HG02870 (cell line): ENCODE data around the gene NFYC.
A peak's percentile ranks its signal among the peaks of the same experiment; 100 is the strongest.

Experiments used
- ATAC-seq: cut with Tn5 transposase; IDR thresholded peaks from one replicate; pipeline ENCODE4 v1.9.1; 2021; ENCODE audit warnings: mild to moderate bottlenecking, moderate library complexity; ENCODE audit not compliant: unreplicated experiment

NFYC gene

DNA sequence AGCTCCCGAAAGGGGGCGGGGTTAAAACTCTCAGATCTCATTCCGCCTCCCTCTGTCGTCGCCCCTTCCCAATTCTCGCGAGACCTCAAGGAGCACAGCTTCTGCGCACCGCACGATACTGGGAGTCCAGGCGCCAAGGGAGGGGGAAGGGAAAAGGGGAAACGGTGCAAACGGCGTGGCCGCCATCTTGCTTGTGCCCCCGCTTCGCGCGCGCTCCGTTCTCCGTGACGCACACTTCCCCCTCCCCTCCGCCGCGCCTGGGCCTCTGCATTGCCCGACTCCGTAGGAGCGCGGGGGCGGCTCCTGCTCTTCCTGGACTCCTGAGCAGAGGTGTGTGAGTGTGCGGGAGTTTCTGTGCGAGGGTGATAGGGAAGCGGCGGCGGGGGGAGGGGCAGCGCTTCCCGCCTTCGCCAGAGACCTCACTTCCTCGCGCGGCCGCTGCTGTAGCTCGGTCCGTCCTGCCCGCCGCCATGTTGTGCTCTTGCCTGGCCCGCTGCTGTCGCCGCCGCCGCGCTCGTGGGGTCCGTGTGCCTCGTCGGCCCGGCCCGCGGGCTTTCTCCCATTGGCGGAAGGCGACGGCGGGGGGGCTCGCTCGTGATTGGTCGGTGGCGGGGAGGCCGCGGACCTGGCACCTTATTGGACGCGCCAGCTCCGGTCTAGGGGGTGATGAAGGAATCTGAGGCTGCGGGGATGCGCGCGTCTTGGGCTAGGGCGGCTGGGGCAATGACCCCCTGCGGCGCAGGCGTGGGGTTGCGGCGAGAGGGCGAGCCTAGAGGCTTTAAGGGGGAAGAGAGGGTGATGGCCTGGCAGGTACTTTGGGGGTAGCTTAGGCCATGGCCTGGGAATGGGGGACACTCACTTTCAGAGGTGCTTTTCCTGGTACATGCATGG is at the start of gene NFYC:
NFYC (plus strand) TSS at position 167 of the 891 bp plus-strand sequence. CDS start 47,140 bp downstream, outside the sequence.
- peak; percentile 70 for ATAC-seq

GRCh38 chr1:40645118-40645680 is 46.3 kb upstream of the NFYC start:
- ATAC-seq: no peak

DNA sequence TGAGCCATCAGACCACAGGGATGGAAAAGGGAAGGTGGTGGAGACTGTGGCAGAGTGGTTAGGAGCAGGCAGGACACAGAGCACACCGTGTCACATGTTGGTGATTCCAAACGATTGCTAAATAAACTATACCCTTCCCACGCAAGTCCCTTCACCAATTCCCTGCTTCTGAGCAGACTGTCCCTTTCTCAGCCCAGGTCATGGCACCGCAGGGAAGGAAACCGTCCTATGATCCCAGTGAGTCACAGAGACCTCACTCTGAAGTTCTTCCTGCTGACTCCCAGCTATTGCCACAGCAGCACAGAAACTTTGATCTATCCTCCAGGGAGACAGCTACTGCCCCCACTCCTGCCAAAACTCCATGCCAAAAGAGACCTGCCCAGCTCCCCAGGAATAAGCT is 45.2 kb upstream of the NFYC start:
- no peak for ATAC-seq

GRCh38 chr1:40648200-40648599 is 43.3 kb upstream of the NFYC start:
- no peak for ATAC-seq

- ATAC-seq: no peak
Measured at GRCh38 chr1:40648928-40649591, 42.4 kb upstream of the NFYC start.

DNA sequence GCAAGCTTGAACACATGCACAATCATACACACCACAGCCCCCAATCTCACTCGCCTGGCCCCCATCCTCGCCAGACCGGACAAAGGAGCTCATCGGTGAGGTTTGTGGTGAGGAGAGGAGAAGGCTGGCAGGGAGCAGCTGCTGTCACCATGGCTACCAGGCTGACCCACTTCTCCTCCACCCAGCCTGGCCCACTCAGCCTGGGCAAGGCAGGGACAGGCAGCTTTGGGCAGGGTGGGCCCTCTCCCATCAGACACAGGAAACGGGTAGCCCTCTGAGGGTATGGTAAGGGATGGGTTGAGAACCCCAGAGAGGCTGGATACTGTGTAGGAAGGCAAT is 41.9 kb upstream of the NFYC start:
- no peak for ATAC-seq

DNA sequence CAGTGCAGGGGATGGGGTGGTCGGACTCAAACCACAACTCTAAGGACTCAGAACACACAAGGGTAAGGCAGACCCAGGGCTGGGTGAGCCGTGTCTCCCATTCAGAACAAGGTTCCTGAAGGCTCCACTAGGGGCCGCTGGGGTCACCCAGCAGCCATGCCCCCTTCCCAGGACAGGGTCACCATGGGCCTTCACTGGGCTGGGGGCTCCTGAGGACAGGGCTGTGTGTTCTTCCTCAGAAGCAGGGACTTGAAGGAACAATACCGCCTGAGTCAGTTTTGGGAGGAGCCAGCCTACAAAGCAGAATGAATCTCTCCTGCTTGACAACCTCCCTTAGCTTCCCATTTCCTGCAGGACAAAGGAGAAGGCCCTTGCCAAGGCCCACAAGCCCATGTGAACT is 41.4 kb upstream of the NFYC start:
- no peak for ATAC-seq

DNA sequence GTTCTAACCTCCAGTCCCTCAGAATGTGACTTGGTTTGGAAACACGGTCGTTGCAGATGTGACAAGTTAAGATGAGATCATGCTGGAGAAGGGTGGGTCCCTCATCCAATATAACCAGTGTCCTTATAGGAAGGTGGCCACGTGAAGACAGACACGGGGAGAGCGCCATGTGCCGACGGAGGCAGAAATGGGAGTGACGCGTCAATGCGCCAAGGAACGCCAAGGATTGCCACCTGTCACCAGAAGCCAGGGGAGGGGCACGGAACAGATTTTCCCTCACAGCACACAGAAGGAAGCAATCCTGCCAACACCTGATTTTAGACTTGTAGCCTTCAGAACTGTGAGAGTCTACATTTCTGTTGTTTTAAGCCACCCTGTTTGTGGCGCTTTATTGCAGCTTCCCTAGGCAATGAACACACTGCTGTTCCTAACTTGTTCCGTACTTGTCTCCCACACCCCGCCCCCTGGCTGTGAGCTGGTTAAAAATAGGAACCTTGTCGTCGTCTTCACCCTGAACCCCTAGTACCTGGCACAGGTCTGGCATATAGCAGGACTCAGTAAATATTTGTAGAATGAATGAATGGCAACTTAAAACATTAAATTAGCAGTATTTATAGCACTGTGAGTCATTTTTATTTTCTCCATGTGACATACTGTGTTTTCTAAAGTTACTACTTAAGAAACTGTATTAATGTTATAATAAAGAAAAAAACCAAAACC is 40.2 kb upstream of the NFYC start:
- no peak for ATAC-seq

- no peak for ATAC-seq
Measured at GRCh38 chr1:40652468-40652867, 39.0 kb upstream of the NFYC start.

DNA sequence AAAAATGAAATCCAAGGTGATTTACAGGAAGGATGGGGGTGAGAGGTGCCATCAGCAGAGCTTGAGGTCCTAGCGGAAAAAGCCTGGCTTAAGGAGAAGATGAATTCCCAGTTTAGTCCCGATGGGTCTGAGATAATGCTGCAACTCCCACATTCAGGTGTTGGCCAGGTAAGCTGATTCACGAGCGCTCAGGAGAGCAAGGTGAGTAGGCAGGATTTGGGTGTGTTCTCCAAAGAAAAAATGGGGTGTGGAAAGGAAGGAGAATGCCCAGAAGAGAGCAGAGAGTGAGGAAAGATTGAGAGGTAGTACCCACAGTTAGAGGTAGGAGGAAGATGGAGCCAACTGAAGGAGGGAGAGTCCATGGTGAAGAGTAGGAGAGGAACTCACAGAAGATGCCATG is 38.5 kb upstream of the NFYC start:
- no peak for ATAC-seq

DNA sequence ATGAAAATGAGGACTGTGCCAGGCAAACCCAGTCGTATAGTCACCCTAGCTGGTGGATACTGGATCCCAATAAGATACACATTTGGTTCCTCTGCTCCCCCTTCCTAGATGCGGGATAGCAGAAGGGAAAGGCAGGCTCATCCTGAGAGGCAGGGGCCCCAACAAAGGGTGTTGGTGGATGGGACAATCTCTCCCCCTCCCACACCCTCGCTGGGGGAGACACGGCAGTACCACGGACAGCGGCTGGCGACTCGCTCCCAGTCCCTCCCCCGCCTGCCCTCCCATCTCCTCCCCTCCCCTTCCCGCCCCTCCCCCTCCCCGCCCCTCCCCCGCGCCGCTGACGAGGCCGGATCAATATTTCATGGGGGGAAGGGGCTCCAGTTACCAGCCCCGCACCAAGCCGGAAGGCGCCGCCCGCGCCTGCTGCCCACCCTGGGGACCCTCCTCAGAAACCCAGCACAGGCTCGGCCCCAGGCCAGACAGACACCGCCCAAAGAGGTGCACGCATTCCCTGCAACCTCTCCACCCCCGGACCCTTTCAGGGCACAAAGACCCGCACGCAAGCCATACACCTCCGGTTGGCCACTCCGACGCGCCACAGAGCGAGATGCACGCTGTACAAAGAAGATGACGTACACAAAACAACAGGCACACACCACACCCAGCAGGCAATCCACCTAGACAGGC is 37.5 kb upstream of the NFYC start:
- ATAC-seq: no peak

GRCh38 chr1:40657046-40657445 is 34.5 kb upstream of the NFYC start:
- no peak for ATAC-seq

- ATAC-seq: no peak
Measured at GRCh38 chr1:40658751-40659648, 32.5 kb upstream of the NFYC start.

DNA sequence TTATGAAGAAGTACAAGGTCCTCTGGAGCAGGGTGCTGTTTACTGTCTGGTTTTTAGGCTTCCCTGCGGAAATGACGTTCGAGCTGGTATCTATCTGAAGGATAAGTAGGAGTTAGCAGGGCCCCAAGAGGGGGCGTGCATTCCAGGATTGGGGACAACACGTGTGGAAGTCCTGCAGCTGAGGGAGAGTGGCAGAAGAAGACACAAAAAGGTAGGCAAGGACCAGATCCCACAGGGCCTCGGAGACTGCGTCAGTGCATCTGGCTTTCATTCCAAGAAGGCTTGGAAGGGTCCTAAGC is 31.9 kb upstream of the NFYC start:
- ATAC-seq: no peak

DNA sequence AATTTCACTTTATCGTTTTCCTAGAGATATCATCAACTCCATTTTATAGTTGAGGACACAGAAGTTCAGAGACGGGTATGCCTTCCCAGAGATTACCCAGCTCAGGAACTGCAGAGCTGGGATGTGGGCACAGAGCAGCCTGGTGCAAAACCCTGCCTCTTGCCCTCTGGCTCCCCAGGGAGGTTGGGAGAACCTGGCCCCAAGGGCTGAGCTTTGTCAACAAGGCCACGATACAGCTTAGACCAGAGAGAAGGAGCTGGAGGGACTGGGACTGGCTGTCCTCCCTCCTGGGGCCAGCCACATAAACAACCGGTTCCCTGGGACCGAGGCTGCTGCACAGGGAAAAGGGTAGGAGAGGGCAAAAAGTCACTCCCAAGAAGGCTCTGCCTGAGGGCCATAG is 29.8 kb upstream of the NFYC start:
- ATAC-seq: no peak

DNA sequence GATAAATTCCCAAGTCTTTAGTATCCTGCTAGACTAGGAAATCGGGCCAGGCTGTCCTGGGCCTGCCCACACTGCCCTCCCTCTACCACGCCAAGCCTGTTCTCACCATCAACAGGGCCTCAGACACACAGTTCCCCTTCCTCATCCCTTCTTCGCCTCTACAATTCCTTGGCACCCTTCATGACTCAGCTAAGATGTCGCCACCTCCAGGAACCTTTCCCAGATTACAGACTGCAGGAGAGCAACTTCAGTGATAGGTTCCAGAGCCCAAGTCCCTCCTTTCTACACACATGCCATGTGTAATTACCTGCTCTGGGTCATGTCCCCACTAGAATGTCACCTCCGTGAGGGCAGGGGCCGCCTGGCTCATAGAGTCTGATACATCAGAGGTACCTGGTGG is 29.4 kb upstream of the NFYC start:
- no peak for ATAC-seq

- no peak for ATAC-seq
Measured at GRCh38 chr1:40662864-40663263, 28.6 kb upstream of the NFYC start.

GRCh38 chr1:40663324-40664166 is 28.0 kb upstream of the NFYC start:
- ATAC-seq: no peak

- ATAC-seq: no peak
Measured at GRCh38 chr1:40664167-40664537, 27.4 kb upstream of the NFYC start.
